OCI-LY7 (cell line): Measurements from ENCODE around the gene SGF29. TPM values are rescaled to one million over a fixed set of nuclear protein-coding genes. Genes with fewer than 3 reads are reported as not detected.

Source experiments
- BruUV-seq: library from RNA; stranded (reverse); fragments of 400-500 nt; replicated peaks from 2 replicates; lab custom pipeline; 2021; lab: Mats Ljungman, UMichigan
- CTCF ChIA-PET: fragments of 300-600 bp; sonication (Branson Sonifier 250); formaldehyde crosslinking; loops from one replicate; lab custom pipeline; 2022; ENCODE audit warnings: antibody characterized with exemption; ENCODE audit not compliant: unreplicated experiment; lab: Charles Lee
- POLR2A ChIA-PET: fragments of 300-600 bp; sonication (Branson Sonifier 250); formaldehyde crosslinking; loops from one replicate; lab custom pipeline; 2022; ENCODE audit warnings: antibody characterized with exemption; lab: Charles Lee
- DNase-seq: peaks from one replicate; pipeline ENCODE4 v3.0.0-alpha.2; 2015; ENCODE audit warnings: low spot score
- H2AFZ ChIP-seq: fragments of 200-600 bp; sonication (generic), shearing (Covaris generic); 2 replicates; pipeline ENCODE4 v1.6.1; 2014; ENCODE audit warnings: mild to moderate bottlenecking, antibody characterized with exemption, low read length, moderate library complexity
- H3K27ac ChIP-seq: fragments of 200-600 bp; sonication (generic); 2 replicates; pipeline ENCODE4 v1.5.1; 2014; ENCODE audit warnings: mixed run types, low read depth, mild to moderate bottlenecking, moderate library complexity, low read length, inconsistent platforms; ENCODE audit not compliant: poor library complexity, severe bottlenecking
- H3K36me3 ChIP-seq: fragments of 200-600 bp; sonication (generic); 2 replicates; pipeline ENCODE4 v1.6.1; 2014; ENCODE audit warnings: mild to moderate bottlenecking, antibody characterized with exemption, low read length, moderate library complexity, mixed read lengths; ENCODE audit not compliant: insufficient read depth
- H3K4me1 ChIP-seq: fragments of 200-600 bp; sonication (generic); 2 replicates; pipeline ENCODE4 v1.5.1; 2014; ENCODE audit warnings: mild to moderate bottlenecking, low read length; ENCODE audit not compliant: insufficient read depth, poor library complexity, severe bottlenecking
- H3K4me2 ChIP-seq: fragments of 200-600 bp; sonication (generic); 2 replicates; pipeline ENCODE4 v1.6.1; 2014; ENCODE audit warnings: mild to moderate bottlenecking, low read length
- H3K4me3 ChIP-seq: fragments of 200-600 bp; sonication (generic); 2 replicates; pipeline ENCODE4 v1.5.1; 2014; ENCODE audit warnings: mild to moderate bottlenecking, low read depth, low read length; ENCODE audit not compliant: poor library complexity, severe bottlenecking
- H3K79me2 ChIP-seq: fragments of 200-600 bp; sonication (generic); 2 replicates; pipeline ENCODE4 v1.6.1; 2016; ENCODE audit warnings: low read depth, mild to moderate bottlenecking, low read length, moderate library complexity, mixed read lengths; ENCODE audit not compliant: insufficient read depth
- H3K9me2 ChIP-seq: fragments of 200-600 bp; sonication (generic); 2 replicates; pipeline ENCODE4 v1.6.1; 2016; ENCODE audit warnings: mild to moderate bottlenecking, low read length, mixed read lengths; ENCODE audit not compliant: insufficient read depth
- H3K9me3 ChIP-seq: fragments of 200-600 bp; sonication (generic); 2 replicates; pipeline ENCODE4 v1.6.1; 2014; ENCODE audit warnings: mild to moderate bottlenecking, mixed run types, low read length, mixed read lengths
- H4K20me1 ChIP-seq: fragments of 200-600 bp; sonication (generic); 2 replicates; pipeline ENCODE4 v1.6.1; 2014; ENCODE audit warnings: mild to moderate bottlenecking, antibody characterized with exemption, low read length, moderate library complexity, mixed read lengths; ENCODE audit not compliant: insufficient read depth
- CTCF ChIP-seq: fragments of 200-600 bp; sonication (generic); conservative IDR thresholded peaks from 2 replicates; pipeline ENCODE4 v1.5.1; 2014; ENCODE audit warnings: mild to moderate bottlenecking, antibody characterized with exemption, low read length, moderate library complexity, mixed read lengths
- EZH2phosphoT487 ChIP-seq: fragments of 200-600 bp; sonication (generic); IDR thresholded peaks from 2 replicates; pipeline ENCODE4 v1.6.1; 2018; ENCODE audit warnings: low read depth, borderline replicate concordance, mild to moderate bottlenecking, mixed run types, antibody characterized with exemption, low read length, moderate library complexity, mixed read lengths
- intact Hi-C: fragments of 100-400 bp; cut with micrococcal nuclease; formaldehyde crosslinking; loops from one replicate; pipeline ENCODE4 v1.10.0; 2022; ENCODE audit not compliant: unreplicated experiment
- total RNA-seq, 2 experiments: library from RNA; depleted of rRNA in 1 of 2; stranded (reverse); fragments of >200 nt in 1 of 2; shearing (Covaris generic) in 1 of 2; gene quantifications; 2 replicates each; pipeline ENCODE4 v1.2.3, GENCODE V29; 2014 to 2022

The SGF29 gene
- total RNA-seq, 2 experiments from 2014 or later: 22.6 to 32.0 TPM

DNA sequence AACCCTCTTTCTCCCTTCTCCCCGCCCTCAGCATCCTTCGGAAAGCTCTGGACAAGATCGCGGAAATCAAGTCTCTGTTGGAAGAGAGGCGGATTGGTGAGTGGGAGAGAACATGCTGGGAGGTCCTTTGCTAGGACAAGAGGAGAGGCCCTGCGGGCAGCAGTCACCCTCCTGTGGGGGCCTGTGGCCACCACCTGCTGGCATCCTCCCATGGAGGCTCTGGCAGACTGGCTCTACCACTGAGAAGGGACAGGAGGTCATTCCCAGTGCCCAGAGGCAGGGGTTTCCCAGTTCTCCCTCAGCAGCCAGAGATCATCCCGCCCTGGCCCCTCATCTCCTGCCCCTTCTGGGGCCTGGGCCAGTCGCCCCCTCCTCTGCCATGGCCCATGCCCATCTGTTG is 35.3 kb downstream of the SGF29 start:
- BruUV-seq: no TSS peak
- DNase-seq: no peak
- H3K79me2 ChIP-seq: no peaks in the 10 kb centered on the region
- TF ChIP-seq CTCF (no peak), EZH2phosphoT487 (no peak)
- H3K9me2 ChIP-seq: no peaks in the 10 kb centered on the region
- ChIA-PET CTCF (no interaction called here), POLR2A (no interaction called here)
- H2AFZ ChIP-seq: no peak overlapping the region
- H3K4me1 ChIP-seq: no peaks in the 10 kb centered on the region
- H3K4me3 ChIP-seq: no peak overlapping the region
- no peak overlapping the region for H3K4me2 ChIP-seq
- peaks cover 62% of the 10 kb centered on the region for H3K36me3 ChIP-seq
- H4K20me1 ChIP-seq: no peaks in the 10 kb centered on the region
- no peak overlapping the region for H3K27ac ChIP-seq
- intact Hi-C loops: no loop called here
- H3K9me3 ChIP-seq: no peaks in the 10 kb centered on the region

GRCh38 chr16:28589930-28590329 is 36.2 kb downstream of the SGF29 start:
- TF ChIP-seq EZH2phosphoT487: no peak
- no peak for TF ChIP-seq CTCF
- BruUV-seq: no TSS peak
- Histone ChIP-seq H3K9me3 (no peaks in the 10 kb centered on the region), H3K79me2 (no peaks in the 10 kb centered on the region), H3K4me2 (no peak overlapping the region), H3K4me1 (no peaks in the 10 kb centered on the region), H2AFZ (no peak overlapping the region), H3K27ac (no peak overlapping the region), H3K36me3 (peaks cover 56% of the 10 kb centered on the region), H3K4me3 (no peak overlapping the region), H4K20me1 (no peaks in the 10 kb centered on the region), H3K9me2 (no peaks in the 10 kb centered on the region)
- ChIA-PET CTCF (no interaction called here), POLR2A (no interaction called here)
- no peak for DNase-seq
- intact Hi-C loops: no loop called here

DNA sequence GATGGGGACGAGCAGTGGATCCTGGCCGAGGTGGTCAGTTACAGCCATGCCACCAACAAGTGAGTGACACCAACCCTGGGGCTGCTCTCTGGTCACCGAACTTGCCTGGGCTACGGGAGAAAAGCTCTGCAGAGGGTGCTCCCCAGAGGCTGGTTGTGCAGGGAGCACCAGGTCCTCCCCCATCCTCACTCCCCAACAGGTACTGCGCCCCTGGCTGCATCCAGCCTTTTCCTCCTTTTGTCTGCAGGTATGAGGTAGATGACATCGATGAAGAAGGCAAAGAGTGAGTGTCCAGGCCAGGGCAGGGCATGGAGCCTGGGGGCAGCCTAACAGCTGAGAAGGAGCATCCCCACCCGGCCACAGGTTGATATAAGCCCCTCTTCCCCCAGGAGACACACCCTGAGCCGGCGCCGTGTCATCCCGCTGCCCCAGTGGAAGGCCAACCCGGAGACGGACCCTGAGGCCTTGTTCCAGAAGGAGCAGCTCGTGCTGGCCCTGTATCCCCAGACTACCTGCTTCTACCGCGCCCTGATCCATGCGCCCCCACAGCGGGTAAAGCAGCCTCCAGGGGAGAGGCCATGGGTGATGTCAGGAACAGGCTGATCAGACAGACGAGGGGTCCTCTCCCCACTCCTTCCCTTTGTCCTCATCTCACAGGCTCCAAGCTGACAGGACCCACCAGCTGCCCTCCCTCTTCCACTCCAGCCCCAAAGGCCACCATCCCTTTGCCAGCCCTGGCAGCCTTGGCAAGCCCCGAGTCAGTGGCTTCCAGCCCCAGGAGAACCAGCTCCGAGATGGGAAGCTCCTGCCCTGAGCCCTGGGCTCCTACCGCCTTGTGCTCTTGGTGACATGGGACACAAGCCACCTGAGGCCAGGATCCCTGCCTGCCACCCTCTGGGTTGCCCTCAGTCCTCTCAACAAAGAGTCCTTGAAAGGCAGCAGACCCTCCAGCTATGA is 36.9 kb downstream of the SGF29 start:
- POLR2A ChIA-PET: no interaction called here
- CTCF ChIA-PET: no interaction called here
- H3K27ac ChIP-seq: no peak overlapping the region
- DNase-seq: no peak
- H3K4me1 ChIP-seq: no peaks in the 10 kb centered on the region
- H3K4me2 ChIP-seq: no peak overlapping the region
- H3K9me3 ChIP-seq: no peaks in the 10 kb centered on the region
- no peak overlapping the region for H2AFZ ChIP-seq
- H3K4me3 ChIP-seq: no peak overlapping the region
- BruUV-seq: no TSS peak
- intact Hi-C loops: no loop called here
- TF ChIP-seq CTCF: no peak
- no peak for TF ChIP-seq EZH2phosphoT487
- peaks cover 48% of the 10 kb centered on the region for H3K36me3 ChIP-seq
- no peaks in the 10 kb centered on the region for H3K79me2 ChIP-seq
- H4K20me1 ChIP-seq: no peaks in the 10 kb centered on the region
- H3K9me2 ChIP-seq: no peaks in the 10 kb centered on the region
